Sigmoid colon (tissue), 7 donors: ENCODE measurements around the gene IQGAP2. TPM values are rescaled to one million over a fixed set of nuclear protein-coding genes. Genes with fewer than 3 reads are reported as not detected.

Experiments used
- DNase-seq: peaks from one replicate; pipeline ENCODE4 v3.0.0-alpha.2; 2019
- H3K27ac ChIP-seq, 4 donors: fragments of 200-600 bp; sonication (generic); one replicate each; pipeline ENCODE4 v1.5.1; 2016 to 2019; ENCODE audit warnings: mild to moderate bottlenecking in 1 of 4
- H3K27me3 ChIP-seq, 3 donors: fragments of 200-600 bp; sonication (generic); one replicate each; pipeline ENCODE4 v1.5.1; 2019; ENCODE audit warnings: mild to moderate bottlenecking in 1 of 3
- H3K36me3 ChIP-seq, 4 donors: fragments of 200-600 bp; sonication (generic); one replicate each; pipeline ENCODE4 v1.5.1; 2016 to 2019
- H3K4me1 ChIP-seq, 4 donors: fragments of 200-600 bp; sonication (generic); one replicate each; pipeline ENCODE4 v1.5.1; 2017 to 2019
- H3K4me3 ChIP-seq, 4 donors: fragments of 200-600 bp; sonication (generic); one replicate each; pipeline ENCODE4 v1.5.1; 2017 to 2019; ENCODE audit warnings: mild to moderate bottlenecking in 2 of 4, moderate library complexity in 1 of 4
- H3K9me3 ChIP-seq, 4 donors: fragments of 200-600 bp in 3 of 4; sonication (generic) in 3 of 4; one replicate each; pipeline versions ENCODE4 v1.5.1 to v1.6.1; 2013 to 2019
- CTCF ChIP-seq, 4 experiments: fragments of 450-650 bp in 3 of 4; fragments of 200-600 bp in 1 of 4; IDR thresholded peaks; one replicate each; pipeline ENCODE4 v1.5.1; 2016 to 2019; ENCODE audit warnings: antibody characterized with exemption in 4 of 4, mild to moderate bottlenecking in 3 of 4, moderate library complexity in 2 of 4
- EP300 ChIP-seq, 4 donors: sonication (generic); formaldehyde crosslinking; IDR thresholded peaks; one replicate each; pipeline ENCODE4 v1.6.1; 2017; ENCODE audit warnings: antibody characterized with exemption in 4 of 4
- POLR2A ChIP-seq, 2 donors: fragments of 450-650 bp; IDR thresholded peaks; one replicate each; pipeline ENCODE4 v1.6.1; 2016; ENCODE audit warnings: antibody characterized with exemption in 2 of 2, mild to moderate bottlenecking in 2 of 2, moderate library complexity in 2 of 2
- POLR2AphosphoS5 ChIP-seq, 4 donors: sonication (generic); formaldehyde crosslinking; IDR thresholded peaks; one replicate each; pipeline ENCODE4 v1.6.1; 2017; ENCODE audit warnings: antibody characterized with exemption in 4 of 4
- WGBS, 2 donors: extraction: QIAGEN DNeasy Blood & Tissue Kit; methylation state at CpG; one replicate each; pipeline ENCODE4 v1.1.7; 2013; 5-methylcytosine and 5-hydroxymethylcytosine counted together
- intact Hi-C: fragments of 100-400 bp; cut with DNase I; formaldehyde crosslinking; loops from one replicate; pipeline ENCODE4 v1.15.1; 2023
- polyA plus RNA-seq, 3 donors: library from polyadenylated mRNA; stranded (reverse); fragments of 200-250 nt; gene quantifications; one replicate each; pipeline ENCODE4 v1.2.3, GENCODE V29; 2013
- total RNA-seq, 4 donors: library from RNA; depleted of rRNA; stranded (reverse); fragments of >200 nt; gene quantifications; one replicate each; pipeline ENCODE4 v1.1.0, GENCODE V29; 2016
- donor health status: healthy with polysubstance abuse.
- donor health status: Bipolar disorder and iron deficiency.
- donor health status: healthy.

IQGAP2 gene
- total and polyA plus RNA-seq, 7 donors: 15.0 to 85.3 (median 24.6) TPM

DNA sequence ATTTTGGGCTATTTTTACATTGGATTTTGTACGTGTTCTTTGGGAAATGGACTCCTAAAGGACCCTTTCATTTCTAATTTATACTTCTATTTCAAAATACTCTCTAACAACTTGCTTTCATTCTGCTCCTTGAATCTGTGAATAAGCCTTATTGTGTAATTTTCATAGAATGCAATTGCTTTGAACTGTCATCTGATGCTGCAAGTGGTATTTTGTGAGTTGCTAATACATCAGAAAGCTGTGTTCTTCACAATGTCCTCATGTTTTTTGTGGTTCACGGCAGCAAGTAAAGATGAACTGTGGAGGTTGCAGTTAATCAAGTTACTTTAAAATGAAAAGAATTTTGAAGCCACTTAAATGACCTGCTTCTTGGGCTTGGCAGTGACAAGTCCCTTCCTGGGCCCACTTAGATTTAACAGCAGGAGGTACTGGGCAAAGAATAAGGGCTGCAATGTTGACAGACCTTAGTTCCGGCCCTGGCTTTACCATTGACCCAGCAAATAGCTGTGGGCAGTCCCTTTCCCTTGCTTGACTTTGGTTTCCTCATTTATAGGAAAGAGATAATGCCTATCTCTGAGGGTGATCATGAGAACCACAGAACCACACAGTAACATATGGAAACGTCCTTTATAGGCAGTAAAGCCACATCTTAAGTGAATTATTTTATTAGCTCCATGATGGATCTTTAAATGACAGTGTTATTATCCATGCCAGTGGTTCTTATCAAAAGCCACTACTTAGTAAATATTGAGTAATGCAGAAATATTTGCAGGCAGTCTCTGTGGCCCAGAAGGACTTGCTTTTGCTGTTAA, 54.8 kb downstream of the IQGAP2 start:
- no peak for TF ChIP-seq POLR2AphosphoS5 (IDR thresholded peaks at IDR 0.05)
- no peak for TF ChIP-seq EP300 (IDR thresholded peaks at IDR 0.05)
- TF ChIP-seq CTCF (IDR thresholded peaks at IDR 0.05): no peak
- TF ChIP-seq POLR2A (IDR thresholded peaks at IDR 0.05): no peak
- intact Hi-C loops: no loop called here
- Histone ChIP-seq H3K36me3 (no peaks in the 10 kb centered on the region), H3K27ac (no peak overlapping the region), H3K9me3 (no peaks in the 10 kb centered on the region), H3K4me1 (no peaks in the 10 kb centered on the region), H3K27me3 (no peaks in the 10 kb centered on the region), H3K4me3 (no peak overlapping the region)
- no peak for DNase-seq
- 52 to 61% methylated on average over 4 of the region's 4 CpGs for WGBS, 2 donors

DNA sequence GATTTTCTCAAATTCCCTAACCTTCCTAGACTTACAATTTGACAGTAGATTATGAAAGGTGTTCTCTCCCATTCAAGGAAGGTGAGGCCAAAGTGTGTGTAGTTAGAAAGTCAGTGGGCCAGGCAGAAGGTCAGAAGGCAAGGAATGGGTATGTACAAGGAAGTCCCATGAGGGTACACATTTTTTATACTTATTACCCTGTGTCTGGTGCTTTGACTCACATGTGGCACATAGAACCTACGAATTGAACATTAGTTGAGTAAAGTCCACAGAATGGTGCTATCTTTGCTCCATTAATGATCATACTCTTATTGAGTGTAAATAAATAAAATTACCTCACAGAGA, 55.4 kb downstream of the IQGAP2 start:
- Histone ChIP-seq H3K4me3 (no peak overlapping the region), H3K4me1 (no peaks in the 10 kb centered on the region), H3K36me3 (no peaks in the 10 kb centered on the region), H3K27ac (no peak overlapping the region), H3K27me3 (no peaks in the 10 kb centered on the region), H3K9me3 (no peaks in the 10 kb centered on the region)
- WGBS, 2 donors: 35 to 71% methylated on average over 1 of the region's 1 CpG
- TF ChIP-seq EP300 (IDR thresholded peaks at IDR 0.05) (no peak), POLR2AphosphoS5 (IDR thresholded peaks at IDR 0.05) (no peak), POLR2A (IDR thresholded peaks at IDR 0.05) (no peak), CTCF (IDR thresholded peaks at IDR 0.05) (no peak)
- DNase-seq: no peak
- intact Hi-C loops: no loop called here

- no peaks in the 10 kb centered on the region for H3K27me3 ChIP-seq
- intact Hi-C loops: no loop called here
- H3K4me3 ChIP-seq: no peak overlapping the region
- H3K27ac ChIP-seq: no peak overlapping the region
- H3K4me1 ChIP-seq: no peaks in the 10 kb centered on the region
- TF ChIP-seq EP300 (IDR thresholded peaks at IDR 0.05) (no peak), CTCF (IDR thresholded peaks at IDR 0.05) (no peak), POLR2A (IDR thresholded peaks at IDR 0.05) (no peak), POLR2AphosphoS5 (IDR thresholded peaks at IDR 0.05) (no peak)
- 86 to 92% methylated on average over 3 of the region's 3 CpGs for WGBS, 2 donors
- DNase-seq: no peak
- no peaks in the 10 kb centered on the region for H3K36me3 ChIP-seq
- H3K9me3 ChIP-seq: no peaks in the 10 kb centered on the region
Measured at GRCh38 chr5:76460104-76460503, 57.0 kb downstream of the IQGAP2 start.

GRCh38 chr5:76462097-76462667, 59.1 kb downstream of the IQGAP2 start:
- Histone ChIP-seq H3K27me3 (no peaks in the 10 kb centered on the region), H3K4me1 (no peaks in the 10 kb centered on the region), H3K36me3 (no peaks in the 10 kb centered on the region), H3K27ac (no peak overlapping the region), H3K4me3 (no peak overlapping the region), H3K9me3 (no peaks in the 10 kb centered on the region)
- no peak for TF ChIP-seq POLR2AphosphoS5 (IDR thresholded peaks at IDR 0.05)
- no peak for TF ChIP-seq CTCF (IDR thresholded peaks at IDR 0.05)
- TF ChIP-seq POLR2A (IDR thresholded peaks at IDR 0.05): no peak
- TF ChIP-seq EP300 (IDR thresholded peaks at IDR 0.05): no peak
- intact Hi-C loops: no loop called here
- WGBS, 2 donors: 23 to 71% methylated on average over 7 of the region's 7 CpGs
- DNase-seq: no peak
